Fibroblast of mammary gland (primary cell): ENCODE measurements around the gene RBMS2.

Experiments
- DNase-seq: peaks from one replicate; pipeline ENCODE4 v3.0.0-alpha.2; 2010; ENCODE audit warnings: low read depth
- H3K4me3 ChIP-seq: 2 replicates; pipeline ENCODE4 v1.5.1; 2011; ENCODE audit warnings: low read depth, mild to moderate bottlenecking, low read length, moderate library complexity; ENCODE audit not compliant: control insufficient read depth
- CTCF ChIP-seq: conservative IDR thresholded peaks from 2 replicates; pipeline ENCODE4 v1.5.1; 2011; ENCODE audit warnings: low read depth, low read length, inconsistent platforms; ENCODE audit not compliant: control insufficient read depth, insufficient read depth

The RBMS2 gene

DNA sequence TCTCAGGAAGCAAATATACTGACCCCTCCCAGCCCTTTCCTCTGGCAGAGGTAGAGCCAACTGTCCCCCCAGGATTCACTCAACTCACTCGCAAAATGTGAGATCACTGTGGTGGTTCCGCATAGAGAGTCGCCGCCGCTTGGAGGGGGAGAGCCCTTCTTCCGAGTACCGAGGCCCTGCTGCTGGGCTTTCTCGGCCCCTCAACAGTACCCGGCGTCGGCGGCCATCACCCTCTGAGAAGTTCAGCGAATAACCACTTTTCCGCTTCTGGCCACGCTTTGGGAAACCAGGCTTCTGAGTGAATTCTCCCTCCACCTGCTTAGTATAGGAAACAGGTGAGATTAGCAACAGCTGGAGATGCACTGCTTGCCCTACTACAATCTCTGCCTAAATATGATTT, 77.4 kb downstream of the RBMS2 start:
- DNase-seq = no peak
- no peak for TF ChIP-seq CTCF
- no peak overlapping the region for H3K4me3 ChIP-seq

DNA sequence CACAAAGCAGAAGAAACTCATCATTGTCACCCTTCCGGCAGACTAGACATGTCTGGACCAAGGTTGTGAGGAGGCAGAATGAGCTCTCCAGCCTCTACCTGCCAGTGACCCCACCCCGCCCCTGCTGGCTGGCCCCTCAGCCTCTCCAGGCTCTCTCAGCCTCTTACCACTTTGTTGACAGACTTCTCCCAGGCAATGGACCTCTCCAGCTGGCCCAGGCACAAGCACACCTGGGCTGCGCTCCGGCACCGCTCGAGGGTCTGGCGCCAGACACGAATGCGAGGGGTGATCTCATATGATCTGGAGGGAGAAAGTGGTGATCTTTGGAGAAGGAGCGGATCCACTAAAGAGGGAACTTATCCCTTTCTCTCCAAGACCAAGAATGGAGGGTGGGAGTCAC, 78.2 kb downstream of the RBMS2 start:
- H3K4me3 ChIP-seq = no peak overlapping the region
- no peak for TF ChIP-seq CTCF
- DNase-seq = no peak

- no peak overlapping the region for H3K4me3 ChIP-seq
- no peak for TF ChIP-seq CTCF
- no peak for DNase-seq
Measured at GRCh38 chr12:56600753-56601152, 79.1 kb downstream of the RBMS2 start.

- peak; percentile 21 for TF ChIP-seq CTCF
- H3K4me3 ChIP-seq = no peak overlapping the region
- no peak for DNase-seq
Measured at GRCh38 chr12:56601503-56601902, 79.9 kb downstream of the RBMS2 start.

GRCh38 chr12:56602239-56602638, 80.6 kb downstream of the RBMS2 start:
- DNase-seq = no peak
- TF ChIP-seq CTCF = no peak
- no peak overlapping the region for H3K4me3 ChIP-seq

DNA sequence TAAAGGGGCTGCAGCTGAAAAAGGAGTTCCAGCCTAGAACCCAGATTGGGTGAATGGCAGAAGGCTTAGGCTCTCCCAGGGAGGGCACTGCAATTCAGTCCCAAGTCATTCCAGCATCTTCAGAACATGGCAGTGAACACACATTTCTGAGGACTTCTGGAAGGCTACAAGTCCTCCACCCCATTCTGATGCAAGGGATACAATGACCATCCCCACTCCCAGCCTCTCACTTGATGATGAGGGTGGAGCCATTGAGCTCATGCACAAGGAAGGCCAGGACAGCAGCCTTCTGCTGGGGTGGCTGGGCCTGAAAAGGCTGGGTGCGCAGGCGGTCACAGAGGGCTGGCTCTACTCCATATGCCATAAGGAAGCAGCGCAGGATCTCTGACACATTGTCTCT, 82.7 kb downstream of the RBMS2 start:
- no peak overlapping the region for H3K4me3 ChIP-seq
- TF ChIP-seq CTCF = no peak
- DNase-seq = no peak

GRCh38 chr12:56614627-56615026, 93.0 kb downstream of the RBMS2 start:
- DNase-seq = no peak
- H3K4me3 ChIP-seq = no peak overlapping the region
- TF ChIP-seq CTCF = no peak
